ENCODE results near the gene KRT38.
"Not testable (repeated sequence)": the region's sequence is repeated elsewhere in the genome, so short reads cannot be mapped to it uniquely, and the experiment has no call there.

KRT38 gene

GRCh38 chr17:41457676-41458075 is 16.9 kb upstream of the KRT38 start:
- no peak for DNase-seq

GRCh38 chr17:41456204-41456603 is 15.4 kb upstream of the KRT38 start:
- DNase-seq = no peak

- no peak for DNase-seq
Measured at GRCh38 chr17:41455236-41455635, 14.5 kb upstream of the KRT38 start.

DNA sequence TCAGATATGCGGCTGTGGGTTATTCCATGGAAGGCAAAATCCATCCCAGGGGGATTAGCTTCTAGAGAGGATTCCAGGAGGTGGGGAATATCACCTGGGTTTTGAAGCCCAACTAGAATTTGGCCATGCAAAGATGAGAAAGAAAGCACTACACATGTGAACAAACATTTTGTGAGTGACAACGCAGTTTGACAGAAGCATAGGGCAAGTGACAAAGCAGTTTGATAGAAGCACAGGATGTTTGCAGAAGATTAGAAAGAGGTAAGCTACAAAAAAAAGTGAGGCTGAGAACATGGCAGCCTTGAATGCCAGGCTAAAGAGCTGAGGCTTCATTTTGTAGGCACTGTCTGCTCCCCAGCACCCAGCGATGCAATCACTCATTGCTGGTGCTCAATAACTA is 12.3 kb upstream of the KRT38 start:
- no peak for DNase-seq

GRCh38 chr17:41452281-41452680 is 11.5 kb upstream of the KRT38 start:
- no peak for DNase-seq

DNA sequence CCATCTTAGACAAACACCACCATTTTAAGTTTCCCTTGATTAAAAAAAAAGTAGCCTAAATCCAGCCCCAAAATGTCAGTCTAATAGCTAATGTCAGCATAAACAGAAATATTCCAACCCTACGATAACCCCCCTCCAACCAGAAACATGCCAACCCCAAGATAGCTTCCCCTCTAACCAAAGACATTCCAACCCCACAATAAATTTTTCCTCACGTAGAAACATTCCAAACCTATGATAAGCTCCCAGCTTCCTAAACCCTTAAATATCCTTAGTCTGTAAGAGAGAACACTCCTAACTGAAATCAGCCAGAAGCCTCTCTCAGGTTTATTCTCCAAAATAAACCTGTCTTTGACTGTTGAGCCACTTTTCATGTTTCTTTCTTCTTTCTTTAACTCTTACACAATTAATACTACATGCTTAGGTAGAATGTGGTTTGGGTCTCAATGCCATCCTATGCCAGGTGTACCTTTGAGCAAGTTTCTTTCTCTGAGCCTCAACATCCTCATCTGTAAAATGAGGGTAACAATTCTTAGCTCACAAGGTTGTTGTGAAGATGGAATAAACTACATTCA is 10.5 kb upstream of the KRT38 start:
- DNase-seq = no peak

DNA sequence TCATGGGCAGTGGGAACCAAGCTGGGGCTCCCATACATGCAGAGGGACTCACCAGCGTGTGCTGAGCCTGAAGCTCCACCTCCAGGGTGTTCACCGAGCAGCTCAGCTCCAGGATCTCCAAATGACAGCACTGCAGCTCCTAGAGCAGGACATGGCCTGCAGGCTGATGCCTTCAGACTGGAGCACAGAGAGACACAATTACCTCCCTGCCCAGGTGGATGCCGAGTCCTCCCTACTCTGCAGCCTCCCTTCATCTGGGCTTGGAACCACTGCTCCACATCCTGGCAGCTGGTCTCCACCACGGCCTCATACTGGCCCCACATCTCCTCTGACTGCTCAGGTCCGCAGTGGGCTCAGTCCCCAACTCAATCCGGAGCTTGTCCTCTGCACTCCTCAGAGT is 8.2 kb upstream of the KRT38 start:
- no peak for DNase-seq

- no peak for DNase-seq
Measured at GRCh38 chr17:41448506-41448905, 7.7 kb upstream of the KRT38 start.

DNA sequence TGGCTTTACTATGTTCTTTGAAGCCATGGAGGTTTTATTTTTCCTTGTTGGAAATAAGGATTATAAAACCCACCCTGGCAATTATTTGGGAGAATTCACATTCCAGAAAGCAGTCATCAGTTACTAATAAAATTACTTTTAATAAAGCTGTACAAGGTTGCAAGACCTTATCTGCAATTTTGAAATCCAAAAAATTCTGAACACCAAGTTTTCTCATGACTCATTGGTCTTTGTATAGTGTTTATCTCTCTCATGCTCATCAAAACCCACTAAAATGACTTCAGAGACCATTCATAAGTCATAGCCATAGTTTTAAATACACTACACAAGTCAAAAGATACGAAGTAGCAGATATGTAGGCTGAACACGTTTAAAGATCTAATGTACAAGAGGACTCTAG is 6.0 kb upstream of the KRT38 start:
- DNase-seq = no peak

DNA sequence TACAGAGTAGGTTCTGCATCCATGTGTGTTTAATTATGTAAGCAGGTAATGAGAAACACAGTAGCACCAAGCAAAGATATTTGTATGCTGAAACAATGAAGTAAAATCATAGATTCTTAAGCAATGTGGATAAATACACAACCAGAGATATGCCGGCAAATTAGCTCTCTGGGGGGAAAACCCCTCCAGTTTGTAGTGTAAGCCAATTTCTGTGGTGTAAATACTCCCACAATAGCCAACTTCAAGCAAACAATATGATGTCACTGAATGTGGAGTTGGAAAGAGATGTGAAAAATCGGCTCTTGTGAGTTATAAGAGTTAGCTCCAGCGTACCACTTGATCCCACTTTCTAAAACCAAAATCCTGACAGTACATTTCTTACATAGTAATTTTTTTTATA is 3.9 kb upstream of the KRT38 start:
- DNase-seq = no peak

DNA sequence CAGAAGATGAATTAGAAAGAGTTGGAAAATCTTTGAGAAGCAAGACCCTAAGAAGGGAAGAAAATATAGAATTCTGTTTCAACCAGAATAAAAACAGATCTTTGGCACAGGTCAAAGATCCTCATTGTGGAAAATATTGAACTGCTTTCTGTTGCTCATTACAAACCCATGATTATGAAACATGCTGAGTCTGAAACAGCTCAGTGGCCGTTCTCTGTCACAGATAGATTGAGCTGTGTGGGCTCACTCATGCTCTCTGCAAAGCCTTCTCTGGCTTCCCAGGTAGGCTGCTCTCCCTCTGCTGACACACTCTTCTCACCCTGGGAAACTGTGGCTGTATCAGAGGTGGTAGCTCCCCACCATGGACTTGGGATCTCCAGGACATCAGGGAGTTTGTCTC is 3.4 kb upstream of the KRT38 start:
- DNase-seq = no peak

GRCh38 chr17:41442739-41443138 is 2.0 kb upstream of the KRT38 start:
- no peak for DNase-seq

DNA sequence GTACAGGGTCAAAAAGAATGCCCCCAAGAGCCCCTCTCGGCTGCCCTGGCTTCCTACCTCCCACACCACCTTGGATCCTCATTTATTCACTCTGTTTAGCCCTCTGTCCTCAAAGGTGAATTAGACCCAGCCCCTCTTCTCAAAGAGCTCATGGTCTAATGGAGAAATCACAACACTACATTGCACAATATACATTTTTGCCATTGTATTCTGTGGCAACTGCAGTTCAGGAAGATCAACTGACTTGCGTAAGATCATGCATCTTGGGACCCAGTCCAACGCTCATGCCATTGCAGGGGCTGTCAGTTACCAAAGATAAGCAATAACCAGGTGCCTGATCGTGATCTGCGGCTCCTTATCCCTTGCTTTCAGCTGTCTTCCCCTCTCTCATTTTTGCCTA is 1.4 kb downstream of the KRT38 start:
- DNase-seq = no peak

DNA sequence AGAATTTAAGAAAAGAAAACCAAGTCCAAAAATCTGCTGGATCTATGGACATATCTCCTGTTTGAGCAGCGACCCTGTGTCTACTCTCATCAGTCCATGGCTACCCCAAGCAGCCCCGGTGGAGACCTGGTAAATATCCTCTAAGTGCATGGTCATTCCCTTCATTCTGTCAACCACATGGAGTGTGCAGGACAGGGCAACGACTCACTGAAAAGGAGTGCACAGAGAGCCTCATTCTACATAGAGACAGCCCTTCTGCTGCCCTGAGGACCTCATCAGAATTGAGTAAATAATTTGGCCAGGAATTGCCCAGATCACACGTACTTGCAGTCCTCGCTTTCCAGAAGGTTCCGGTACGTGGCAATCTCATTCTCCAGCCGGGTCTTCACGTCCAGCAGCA is 3.0 kb downstream of the KRT38 start:
- DNase-seq = no peak

GRCh38 chr17:41437254-41437653 is 3.5 kb downstream of the KRT38 start:
- no peak for DNase-seq

DNA sequence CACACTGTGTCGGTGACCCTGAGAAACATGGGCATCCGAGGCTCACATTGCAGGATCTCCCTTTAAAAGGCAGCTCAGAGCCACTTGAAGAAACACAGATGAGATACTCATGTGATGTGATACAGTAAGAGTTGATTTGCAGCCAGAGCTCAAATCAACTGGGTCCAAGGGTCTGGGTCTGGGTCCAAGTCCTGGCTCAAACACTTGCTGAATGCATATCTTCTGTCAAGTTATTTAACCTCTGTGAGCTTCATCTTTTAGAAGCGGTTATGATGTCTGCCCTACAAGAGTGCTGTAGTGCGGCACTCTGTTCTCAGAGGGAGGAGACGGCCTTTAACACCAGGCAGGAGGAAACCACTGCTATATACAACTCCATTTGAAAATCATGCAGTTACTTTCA is 6.4 kb downstream of the KRT38 start:
- DNase-seq = no peak

GRCh38 chr17:41434005-41434404 is 6.8 kb downstream of the KRT38 start:
- no peak for DNase-seq

GRCh38 chr17:41433586-41433985 is 7.2 kb downstream of the KRT38 start:
- DNase-seq = no peak

GRCh38 chr17:41430376-41430775 is 10.4 kb downstream of the KRT38 start:
- not testable (repeated sequence) for DNase-seq

DNA sequence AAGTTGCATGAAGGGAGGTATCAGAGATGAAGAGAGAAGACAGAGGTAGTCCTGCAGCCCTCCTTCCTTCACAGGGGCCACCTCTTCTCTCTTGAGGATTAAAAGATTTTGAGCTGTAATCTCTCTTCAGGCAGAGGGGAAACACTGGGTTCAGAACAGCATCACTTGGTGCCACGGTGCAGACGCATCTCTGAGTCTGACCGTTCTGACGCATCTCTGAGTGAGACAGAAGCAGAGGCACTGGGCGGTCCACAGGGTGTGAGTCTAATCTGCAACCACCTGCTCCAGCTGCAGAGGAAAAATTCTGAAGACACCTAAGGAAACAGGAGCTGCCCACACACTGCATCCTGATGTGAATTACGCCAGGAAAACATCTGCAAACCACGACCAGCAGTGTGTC is 11.1 kb downstream of the KRT38 start:
- DNase-seq = no peak

DNA sequence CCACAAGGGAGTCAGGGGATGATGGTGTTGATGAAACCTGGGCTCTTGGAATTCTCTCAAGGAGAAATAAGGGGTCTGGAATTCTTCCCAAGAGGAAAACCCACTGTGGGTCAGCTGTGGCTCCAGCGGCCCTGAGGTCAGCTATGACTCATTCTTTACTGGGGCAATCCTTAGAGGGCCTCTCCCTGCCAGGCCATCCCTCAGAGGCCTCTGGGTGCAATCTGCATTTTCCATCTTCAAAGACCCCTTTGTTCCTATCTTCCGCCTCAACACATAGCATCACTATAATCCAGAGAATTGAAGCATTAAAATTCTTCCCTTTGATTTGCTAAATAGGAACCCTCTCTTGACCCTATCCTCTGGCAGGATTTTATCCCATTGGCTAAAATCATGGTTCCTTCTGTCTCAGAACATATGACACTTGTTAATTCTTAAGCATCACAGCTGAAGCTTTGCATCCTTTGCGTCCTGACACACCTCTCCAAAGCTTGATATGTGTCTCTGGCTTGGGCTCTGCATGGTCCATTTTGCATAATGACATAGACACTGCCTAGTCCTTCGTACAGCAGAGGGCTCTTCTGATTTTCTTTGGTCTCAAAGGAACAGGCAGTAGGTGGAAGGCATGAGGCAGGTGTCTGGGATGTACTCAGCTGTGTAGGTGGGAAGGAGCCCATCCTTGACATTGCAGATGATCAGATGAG is 12.0 kb downstream of the KRT38 start:
- DNase-seq = no peak

GRCh38 chr17:41424111-41424635 is 16.6 kb downstream of the KRT38 start, which contains the start of gene KRT37:
KRT37 (minus strand) TSS chr17:41424585; CDS start chr17:41424523, 62 bp downstream.
- no peak for DNase-seq

GRCh38 chr17:41422586-41422985 is 18.2 kb downstream of the KRT38 start:
- not testable (repeated sequence) for DNase-seq

- DNase-seq = no peak
Measured at GRCh38 chr17:41421617-41422016, 19.2 kb downstream of the KRT38 start.

- DNase-seq = no peak
Measured at GRCh38 chr17:41421116-41421515, 19.7 kb downstream of the KRT38 start.
